GM12873 (cell line): ENCODE data around the gene P3H4.

Source experiments
- CTCF ChIP-seq: IDR thresholded peaks from 2 replicates; pipeline ENCODE4 v1.5.1; 2012; ENCODE audit warnings: low read depth, mild to moderate bottlenecking, moderate library complexity, low read length, control low read depth; ENCODE audit not compliant: insufficient read depth; ENCODE audit errors: missing control alignments

The P3H4 gene

GRCh38 chr17:41792845-41793783 lies 18.6 kb downstream of the P3H4 start:
- no peak for TF ChIP-seq CTCF

GRCh38 chr17:41787021-41787418 lies 24.7 kb downstream of the P3H4 start:
- TF ChIP-seq CTCF, result no peak

- TF ChIP-seq CTCF, result peak; percentile 49
Measured at GRCh38 chr17:41786227-41787020, 25.3 kb downstream of the P3H4 start, which contains the start of gene JUP. Gene JUP, minus strand, starts transcription at chr17:41786711. Its CDS starts 14,857 bp downstream, at chr17:41771854.

- no peak for TF ChIP-seq CTCF
Measured at GRCh38 chr17:41785859-41786226, 25.9 kb downstream of the P3H4 start.

- TF ChIP-seq CTCF, result no peak
Measured at GRCh38 chr17:41785091-41785858, 26.5 kb downstream of the P3H4 start.

- no peak for TF ChIP-seq CTCF
Measured at GRCh38 chr17:41784207-41784744, 27.5 kb downstream of the P3H4 start.
